HCT116 (cell line): ENCODE results near the gene GDPD5. TPM values are rescaled to one million over a fixed set of nuclear protein-coding genes. Genes with fewer than 3 reads are reported as not detected.

Source experiments
- ATAC-seq: fragments of 200-7000 bp; cut with Tn5 transposase; 2 replicates; pipeline ENCODE4 v1.9.1; 2020; ENCODE audit warnings: mild to moderate bottlenecking, moderate library complexity
- BruUV-seq: library from RNA; stranded (reverse); fragments of 400-500 nt; replicated peaks from 2 replicates; lab custom pipeline; 2021; lab: Mats Ljungman, UMichigan
- CTCF ChIA-PET: fragments of 300-600 bp; sonication (Branson Sonifier 250); formaldehyde crosslinking; loops from one replicate; lab custom pipeline; 2021; ENCODE audit warnings: antibody characterized with exemption; lab: Charles Lee
- POLR2A ChIA-PET: fragments of 300-600, 350-600 bp; sonication (Branson Sonifier 250); formaldehyde crosslinking; loops from one replicate; lab custom pipeline; 2021; ENCODE audit warnings: antibody characterized with exemption; lab: Charles Lee
- RAD21 ChIA-PET, 2 experiments: fragments of 300-600 bp; sonication (Branson Sonifier 250); formaldehyde crosslinking; loops; one replicate each; lab custom pipeline; 2023; ENCODE audit warnings: low total read pairs in 2 of 2; ENCODE audit not compliant: uncharacterized antibody in 2 of 2, unreplicated experiment in 2 of 2, low non-redundant PET in 1 of 2; lab: Charles Lee
- DNase-seq: peaks from one replicate; pipeline ENCODE4 v3.0.0-alpha.2; 2010; ENCODE audit warnings: low read depth, low spot score
- H2AFZ ChIP-seq: fragments of 200-600 bp; shearing (Covaris generic), sonication (generic); 2 replicates; pipeline ENCODE4 v1.6.1; 2017; ENCODE audit warnings: low read depth, mixed run types, mixed read lengths, antibody characterized with exemption, low read length; ENCODE audit not compliant: poor library complexity, severe bottlenecking
- H3K27ac ChIP-seq: 2 replicates; pipeline ENCODE4 v1.5.1; 2012; ENCODE audit warnings: low read depth, low read length
- H3K27me3 ChIP-seq: fragments of 200-600 bp; sonication (generic); 2 replicates; pipeline ENCODE4 v1.6.1; 2016; ENCODE audit warnings: mixed run types, low read length, mixed read lengths; ENCODE audit not compliant: insufficient read depth
- H3K36me3 ChIP-seq, 2 experiments: fragments of 200-500 bp in 1 of 2; fragments of 200-600 bp in 1 of 2; sonication (Bioruptor generic) in 1 of 2; sonication (generic) in 1 of 2; 2 replicates each; pipeline versions ENCODE4 v1.5.1 to v1.6.1; 2014 to 2016; ENCODE audit warnings: low read length in 2 of 2, inconsistent platforms in 1 of 2, mixed read lengths in 1 of 2, mixed run types in 1 of 2; ENCODE audit not compliant: insufficient read depth in 2 of 2, control insufficient read depth in 1 of 2
- H3K4me1 ChIP-seq, 2 experiments: fragments of 200-600 bp in 1 of 2; sonication (generic) in 1 of 2; 2 replicates each; pipeline versions ENCODE4 v1.5.1 to v1.6.1; 2012 to 2017; ENCODE audit warnings: low read length in 2 of 2, inconsistent platforms in 1 of 2, mild to moderate bottlenecking in 1 of 2, mixed read lengths in 1 of 2, mixed run types in 1 of 2, moderate library complexity in 1 of 2; ENCODE audit not compliant: insufficient read depth in 2 of 2, control insufficient read depth in 1 of 2
- H3K4me2 ChIP-seq: fragments of 200-600 bp; sonication (generic); 2 replicates; pipeline ENCODE4 v1.6.1; 2017; ENCODE audit warnings: mixed run types, low read length, mixed read lengths
- H3K4me3 ChIP-seq, 2 experiments: fragments of 200-600 bp in 1 of 2; sonication (generic) in 1 of 2; replicated peaks in 1 of 2; 2 replicates each; pipeline ENCODE4 v1.5.1; 2011 to 2016; ENCODE audit warnings: low read length in 2 of 2, control low read depth in 1 of 2, low read depth in 1 of 2, mild to moderate bottlenecking in 1 of 2, mixed read lengths in 1 of 2, mixed run types in 1 of 2
- H3K79me2 ChIP-seq: fragments of 200-600 bp; sonication (generic); 2 replicates; pipeline ENCODE4 v1.6.1; 2017; ENCODE audit warnings: mild to moderate bottlenecking, mixed run types, low read length, moderate library complexity, mixed read lengths; ENCODE audit not compliant: insufficient read depth
- H3K9ac ChIP-seq: fragments of 200-600 bp; sonication (generic); 2 replicates; pipeline ENCODE4 v1.6.1; 2016; ENCODE audit warnings: low read length, mixed read lengths
- H3K9me2 ChIP-seq: fragments of 200-600 bp; sonication (generic), shearing (Covaris generic); 2 replicates; pipeline ENCODE4 v1.6.1; 2017; ENCODE audit warnings: mixed run types, mild to moderate bottlenecking, moderate library complexity; ENCODE audit not compliant: insufficient read depth
- H3K9me3 ChIP-seq, 2 experiments: fragments of 200-500 bp in 1 of 2; fragments of 200-600 bp in 1 of 2; sonication (Bioruptor generic) in 1 of 2; sonication (generic) in 1 of 2; 2 replicates each; pipeline ENCODE4 v1.6.1; 2014 to 2017; ENCODE audit warnings: low read length in 2 of 2, mixed read lengths in 2 of 2, inconsistent platforms in 1 of 2, low read depth in 1 of 2, mild to moderate bottlenecking in 1 of 2, mixed run types in 1 of 2, moderate library complexity in 1 of 2; ENCODE audit not compliant: control insufficient read depth in 1 of 2, insufficient read depth in 1 of 2
- H4K20me1 ChIP-seq: fragments of 200-600 bp; sonication (generic), shearing (Covaris generic); 2 replicates; pipeline ENCODE4 v1.6.1; 2017; ENCODE audit warnings: mixed run types, mild to moderate bottlenecking, moderate library complexity; ENCODE audit not compliant: insufficient read depth
- ELF1 ChIP-seq: IDR thresholded peaks from 2 replicates; pipeline ENCODE4 v1.6.1; 2012; ENCODE audit warnings: low read depth, borderline replicate concordance
- EZH2phosphoT487 ChIP-seq: fragments of 200-600 bp; IDR thresholded peaks from 2 replicates; pipeline ENCODE4 v1.6.1; 2018; ENCODE audit warnings: antibody characterized with exemption, borderline replicate concordance
- JUND ChIP-seq: IDR thresholded peaks from 2 replicates; pipeline ENCODE4 v1.6.1; 2012
- POLR2A ChIP-seq: IDR thresholded peaks from 2 replicates; pipeline ENCODE4 v1.7.0; 2011; ENCODE audit warnings: borderline replicate concordance; ENCODE audit not compliant: insufficient read depth, insufficient read length; ENCODE audit errors: extremely low read depth
- POLR2AphosphoS5 ChIP-seq: IDR thresholded peaks from 2 replicates; pipeline ENCODE4 v1.6.1; 2011; ENCODE audit warnings: mild to moderate bottlenecking, low read depth, low read length, moderate library complexity
- RAD21 ChIP-seq: IDR thresholded peaks from 2 replicates; pipeline ENCODE4 v1.6.1; 2012; ENCODE audit warnings: low read depth, mild to moderate bottlenecking
- SIN3A ChIP-seq: IDR thresholded peaks from 2 replicates; pipeline ENCODE4 v1.6.1; 2012; ENCODE audit warnings: low read depth
- SRF ChIP-seq: IDR thresholded peaks from 2 replicates; pipeline ENCODE4 v1.6.1; 2012; ENCODE audit warnings: low read depth
- TCF7L2 ChIP-seq: IDR thresholded peaks from 2 replicates; pipeline ENCODE4 v1.7.0; 2011; ENCODE audit warnings: borderline replicate concordance, inconsistent platforms; ENCODE audit not compliant: insufficient read depth, insufficient read length; ENCODE audit errors: extremely low read depth
- YY1 ChIP-seq: IDR thresholded peaks from 2 replicates; pipeline ENCODE4 v1.6.1; 2011; ENCODE audit warnings: low read length, low read depth, moderate library complexity, mild to moderate bottlenecking; ENCODE audit not compliant: insufficient replicate concordance; ENCODE audit errors: extremely low read depth
- ZFX ChIP-seq: fragments of 450-650 bp; IDR thresholded peaks from 2 replicates; pipeline ENCODE4 v1.6.1; 2017
- ZNF274 ChIP-seq: fragments of 200-500 bp; sonication (Bioruptor generic); IDR thresholded peaks from 2 replicates; pipeline ENCODE4 v1.6.1; 2014; ENCODE audit warnings: mild to moderate bottlenecking, low read depth, low read length, inconsistent platforms
- intact Hi-C: fragments of 100-400 bp; cut with micrococcal nuclease; formaldehyde crosslinking; loops from 2 replicates; pipeline ENCODE4 v1.10.0; 2022
- total RNA-seq: library from RNA; stranded (reverse); gene quantifications from one replicate; pipeline ENCODE4 v1.2.1, GENCODE V29; 2021; ENCODE audit not compliant: unreplicated experiment
- TF ChIP-seq, protein P1 (sequence below): IDR thresholded peaks from 2 replicates; pipeline ENCODE4 v1.6.1; 2012; ENCODE audit warnings: low read depth
- TF ChIP-seq, protein P2 (sequence below): IDR thresholded peaks from 2 replicates; pipeline ENCODE4 v1.6.1; 2012
- TF ChIP-seq, protein P3 (sequence below): IDR thresholded peaks from 2 replicates; pipeline ENCODE4 v1.6.1; 2011; ENCODE audit warnings: mild to moderate bottlenecking, low read length, moderate library complexity; ENCODE audit not compliant: insufficient replicate concordance; ENCODE audit errors: extremely low read depth

Gene GDPD5
- total RNA-seq, 1 experiment from 2014 or later = 27.5 TPM

DNA sequence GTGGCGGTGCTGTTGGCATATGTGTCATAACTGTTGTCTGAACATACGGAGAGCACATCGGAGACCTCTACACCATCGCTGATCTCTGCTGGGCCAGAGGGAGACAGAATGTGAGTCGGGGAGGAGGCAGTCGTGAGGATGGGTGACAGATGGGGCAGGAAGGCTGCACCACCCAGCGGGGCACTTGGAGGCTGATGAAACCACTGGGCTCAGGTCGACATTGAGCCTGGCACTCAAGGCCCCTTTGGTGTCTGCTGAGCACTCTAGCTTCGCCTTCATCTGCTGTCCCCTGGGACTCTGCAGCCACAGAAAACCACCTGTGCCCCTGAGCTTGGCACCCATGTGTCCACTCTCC lies 90.2 kb downstream of the GDPD5 start:
- Histone ChIP-seq H3K27ac (no peak overlapping the region), H3K79me2 (no peaks in the 10 kb centered on the region), H3K36me3 (no peaks in the 10 kb centered on the region), H3K9ac (no peak overlapping the region), H2AFZ (no peak overlapping the region), H3K4me2 (no peak overlapping the region), H3K27me3 (no peaks in the 10 kb centered on the region), H3K4me1 (peaks cover 0 to 16% of the 10 kb centered on the region in 2 experiments; a peak in 2 of 4 replicates), H3K9me2 (no peaks in the 10 kb centered on the region), H3K9me3 (no peaks in the 10 kb centered on the region), H3K4me3 (no peak overlapping the region), H4K20me1 (no peaks in the 10 kb centered on the region)
- no TSS peak for BruUV-seq
- TF ChIP-seq RAD21 (no peak), EZH2phosphoT487 (no peak), TCF7L2 (no peak), SIN3A (no peak), JUND (no peak)
- ChIA-PET POLR2A (no interaction called here), CTCF (interaction anchor here (1.0 kb wide), 1 partner anchor 10 kb away, joined by 4 read pairs; no protein-coding TSS in a partner anchor), RAD21 (no interaction called here)
- ATAC-seq (no peak), DNase-seq (no peak)
- intact Hi-C loops = no loop called here

DNA sequence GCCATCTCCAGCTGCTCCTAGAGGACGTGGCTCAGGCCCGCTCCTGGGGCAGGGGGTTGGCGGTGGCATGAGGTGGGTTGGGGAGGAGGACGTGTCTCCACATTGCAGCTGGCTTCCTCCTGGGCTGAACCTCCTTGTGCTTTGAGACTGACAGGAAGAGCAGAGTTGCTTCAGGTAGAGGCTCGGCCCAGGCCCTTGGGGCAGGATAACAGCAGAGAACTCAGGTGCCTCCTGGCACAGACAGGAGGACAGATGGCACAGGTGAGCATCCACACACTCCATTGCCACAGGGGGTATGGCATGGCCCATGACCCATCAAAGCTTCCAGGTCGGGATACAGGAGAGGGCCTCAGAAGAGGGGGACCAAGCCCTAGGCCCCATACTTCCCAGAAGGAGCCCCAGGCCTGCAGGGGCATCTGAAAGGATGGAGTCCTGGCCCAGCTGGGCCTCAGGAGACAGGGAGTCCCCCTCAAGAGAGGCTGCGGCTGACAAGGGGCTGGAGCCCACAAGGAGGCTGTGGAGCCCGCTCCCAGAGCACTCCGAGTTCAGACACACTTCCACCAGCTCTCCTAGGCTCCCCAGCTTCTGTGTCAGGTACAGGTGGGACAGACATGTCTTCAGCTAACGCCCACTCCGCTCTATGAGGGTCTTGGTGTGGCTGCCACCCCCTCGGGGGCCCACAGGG lies 90.7 kb downstream of the GDPD5 start:
- DNase-seq (no peak), ATAC-seq (no peak)
- Histone ChIP-seq H2AFZ (no peak overlapping the region), H3K27me3 (no peaks in the 10 kb centered on the region), H3K9me2 (no peaks in the 10 kb centered on the region), H3K36me3 (no peaks in the 10 kb centered on the region), H3K4me2 (no peak overlapping the region), H3K9me3 (no peaks in the 10 kb centered on the region), H3K4me3 (no peak overlapping the region), H3K4me1 (peaks cover 0 to 20% of the 10 kb centered on the region in 2 experiments; a peak in 2 of 4 replicates), H3K27ac (no peak overlapping the region), H3K9ac (no peak overlapping the region), H3K79me2 (no peaks in the 10 kb centered on the region), H4K20me1 (no peaks in the 10 kb centered on the region)
- intact Hi-C loops = no loop called here
- ChIA-PET CTCF (interaction anchor here (1.0 kb wide), 1 partner anchor 9 kb away, joined by 4 read pairs; no protein-coding TSS in a partner anchor), RAD21 (no interaction called here), POLR2A (no interaction called here)
- no TSS peak for BruUV-seq
- no peak for TF ChIP-seq TCF7L2
- TF ChIP-seq, protein P1, sequence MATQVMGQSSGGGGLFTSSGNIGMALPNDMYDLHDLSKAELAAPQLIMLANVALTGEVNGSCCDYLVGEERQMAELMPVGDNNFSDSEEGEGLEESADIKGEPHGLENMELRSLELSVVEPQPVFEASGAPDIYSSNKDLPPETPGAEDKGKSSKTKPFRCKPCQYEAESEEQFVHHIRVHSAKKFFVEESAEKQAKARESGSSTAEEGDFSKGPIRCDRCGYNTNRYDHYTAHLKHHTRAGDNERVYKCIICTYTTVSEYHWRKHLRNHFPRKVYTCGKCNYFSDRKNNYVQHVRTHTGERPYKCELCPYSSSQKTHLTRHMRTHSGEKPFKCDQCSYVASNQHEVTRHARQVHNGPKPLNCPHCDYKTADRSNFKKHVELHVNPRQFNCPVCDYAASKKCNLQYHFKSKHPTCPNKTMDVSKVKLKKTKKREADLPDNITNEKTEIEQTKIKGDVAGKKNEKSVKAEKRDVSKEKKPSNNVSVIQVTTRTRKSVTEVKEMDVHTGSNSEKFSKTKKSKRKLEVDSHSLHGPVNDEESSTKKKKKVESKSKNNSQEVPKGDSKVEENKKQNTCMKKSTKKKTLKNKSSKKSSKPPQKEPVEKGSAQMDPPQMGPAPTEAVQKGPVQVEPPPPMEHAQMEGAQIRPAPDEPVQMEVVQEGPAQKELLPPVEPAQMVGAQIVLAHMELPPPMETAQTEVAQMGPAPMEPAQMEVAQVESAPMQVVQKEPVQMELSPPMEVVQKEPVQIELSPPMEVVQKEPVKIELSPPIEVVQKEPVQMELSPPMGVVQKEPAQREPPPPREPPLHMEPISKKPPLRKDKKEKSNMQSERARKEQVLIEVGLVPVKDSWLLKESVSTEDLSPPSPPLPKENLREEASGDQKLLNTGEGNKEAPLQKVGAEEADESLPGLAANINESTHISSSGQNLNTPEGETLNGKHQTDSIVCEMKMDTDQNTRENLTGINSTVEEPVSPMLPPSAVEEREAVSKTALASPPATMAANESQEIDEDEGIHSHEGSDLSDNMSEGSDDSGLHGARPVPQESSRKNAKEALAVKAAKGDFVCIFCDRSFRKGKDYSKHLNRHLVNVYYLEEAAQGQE = no peak
- TF ChIP-seq, protein P2, sequence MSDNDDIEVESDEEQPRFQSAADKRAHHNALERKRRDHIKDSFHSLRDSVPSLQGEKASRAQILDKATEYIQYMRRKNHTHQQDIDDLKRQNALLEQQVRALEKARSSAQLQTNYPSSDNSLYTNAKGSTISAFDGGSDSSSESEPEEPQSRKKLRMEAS = no peak
- TF ChIP-seq, protein P3, sequence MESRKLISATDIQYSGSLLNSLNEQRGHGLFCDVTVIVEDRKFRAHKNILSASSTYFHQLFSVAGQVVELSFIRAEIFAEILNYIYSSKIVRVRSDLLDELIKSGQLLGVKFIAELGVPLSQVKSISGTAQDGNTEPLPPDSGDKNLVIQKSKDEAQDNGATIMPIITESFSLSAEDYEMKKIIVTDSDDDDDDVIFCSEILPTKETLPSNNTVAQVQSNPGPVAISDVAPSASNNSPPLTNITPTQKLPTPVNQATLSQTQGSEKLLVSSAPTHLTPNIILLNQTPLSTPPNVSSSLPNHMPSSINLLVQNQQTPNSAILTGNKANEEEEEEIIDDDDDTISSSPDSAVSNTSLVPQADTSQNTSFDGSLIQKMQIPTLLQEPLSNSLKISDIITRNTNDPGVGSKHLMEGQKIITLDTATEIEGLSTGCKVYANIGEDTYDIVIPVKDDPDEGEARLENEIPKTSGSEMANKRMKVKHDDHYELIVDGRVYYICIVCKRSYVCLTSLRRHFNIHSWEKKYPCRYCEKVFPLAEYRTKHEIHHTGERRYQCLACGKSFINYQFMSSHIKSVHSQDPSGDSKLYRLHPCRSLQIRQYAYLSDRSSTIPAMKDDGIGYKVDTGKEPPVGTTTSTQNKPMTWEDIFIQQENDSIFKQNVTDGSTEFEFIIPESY = no peak
- TF ChIP-seq ZNF274 = no peak
- no peak for TF ChIP-seq SIN3A
- no peak for TF ChIP-seq ZFX
- no peak for TF ChIP-seq POLR2AphosphoS5
- TF ChIP-seq SRF = no peak
- TF ChIP-seq JUND = no peak
- TF ChIP-seq YY1 = no peak
- TF ChIP-seq POLR2A = no peak
- no peak for TF ChIP-seq ELF1
